HG03025 (cell line): ENCODE results near the gene PARVB.

ENCODE experiments used
- ATAC-seq: cut with Tn5 transposase; IDR thresholded peaks from one replicate; pipeline ENCODE4 v1.9.1; 2021; ENCODE audit warnings: mild to moderate bottlenecking, moderate library complexity; ENCODE audit not compliant: unreplicated experiment, low FRiP score

The PARVB gene

GRCh38 chr22:44129619-44129976 lies 105.5 kb downstream of the PARVB start:
- no peak for ATAC-seq

- no peak for ATAC-seq
Measured at GRCh38 chr22:44130076-44130711, 106.1 kb downstream of the PARVB start.

GRCh38 chr22:44131412-44131811 lies 107.3 kb downstream of the PARVB start:
- ATAC-seq, result no peak

- ATAC-seq, result no peak
Measured at GRCh38 chr22:44131989-44132685, 108.0 kb downstream of the PARVB start.

GRCh38 chr22:44132724-44133123 lies 108.6 kb downstream of the PARVB start:
- ATAC-seq, result no peak

GRCh38 chr22:44133161-44133560 lies 109.1 kb downstream of the PARVB start:
- no peak for ATAC-seq

GRCh38 chr22:44133901-44134571 lies 109.9 kb downstream of the PARVB start:
- no peak for ATAC-seq

- no peak for ATAC-seq
Measured at GRCh38 chr22:44136112-44136511, 112.0 kb downstream of the PARVB start.

GRCh38 chr22:44136786-44137185 lies 112.7 kb downstream of the PARVB start:
- ATAC-seq, result no peak

GRCh38 chr22:44137415-44137814 lies 113.3 kb downstream of the PARVB start:
- ATAC-seq, result no peak

- no peak for ATAC-seq
Measured at GRCh38 chr22:44139773-44140172, 115.7 kb downstream of the PARVB start.

GRCh38 chr22:44142421-44143104 lies 118.5 kb downstream of the PARVB start:
- no peak for ATAC-seq

GRCh38 chr22:44143105-44143474 lies 119.0 kb downstream of the PARVB start:
- ATAC-seq, result no peak

- no peak for ATAC-seq
Measured at GRCh38 chr22:44143579-44143978, 119.5 kb downstream of the PARVB start.

- no peak for ATAC-seq
Measured at GRCh38 chr22:44144046-44144569, 120.0 kb downstream of the PARVB start.

- no peak for ATAC-seq
Measured at GRCh38 chr22:44145544-44145943, 121.4 kb downstream of the PARVB start.

- ATAC-seq, result no peak
Measured at GRCh38 chr22:44146088-44146861, 122.2 kb downstream of the PARVB start.

GRCh38 chr22:44147008-44147645 lies 123.0 kb downstream of the PARVB start:
- no peak for ATAC-seq

- ATAC-seq, result no peak
Measured at GRCh38 chr22:44147821-44148574, 123.9 kb downstream of the PARVB start.
